Left forelimb (tissue), 1 donor: ENCODE results near the gene KCND3.

Experiments used
- DNase-seq: peaks from one replicate; pipeline ENCODE4 v3.0.0-alpha.2; 2018; ENCODE audit warnings: low spot score

The KCND3 gene

DNA sequence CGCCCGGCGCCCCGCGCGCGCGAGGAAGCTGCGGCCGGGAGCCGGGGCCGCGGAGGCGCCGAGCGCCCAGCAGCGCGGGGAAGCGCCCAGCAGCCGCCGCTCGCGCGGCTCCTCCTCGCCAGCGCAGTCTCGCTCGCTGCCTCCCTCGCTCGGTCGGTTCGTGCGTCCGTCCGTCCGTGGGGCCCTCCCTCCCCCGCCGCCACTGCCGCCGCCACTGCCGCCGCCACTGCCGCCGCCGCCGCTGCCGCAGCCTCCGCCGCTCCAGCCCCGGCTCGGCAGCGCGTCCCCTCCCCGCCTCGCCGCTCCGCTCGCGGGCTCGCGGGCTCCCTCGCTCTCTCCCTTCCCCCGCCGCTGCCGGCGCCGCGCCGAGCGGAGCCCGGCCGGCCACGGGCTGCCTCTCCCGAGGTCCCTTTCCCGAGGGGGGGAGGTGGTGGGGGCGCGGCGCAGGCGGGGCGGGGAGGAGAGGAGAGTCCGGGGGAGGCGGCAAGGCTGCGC is at the start of gene KCND3:
Gene KCND3, minus strand, starts transcription at position 138 of the 495 bp plus-strand sequence.
- no peak for DNase-seq

DNA sequence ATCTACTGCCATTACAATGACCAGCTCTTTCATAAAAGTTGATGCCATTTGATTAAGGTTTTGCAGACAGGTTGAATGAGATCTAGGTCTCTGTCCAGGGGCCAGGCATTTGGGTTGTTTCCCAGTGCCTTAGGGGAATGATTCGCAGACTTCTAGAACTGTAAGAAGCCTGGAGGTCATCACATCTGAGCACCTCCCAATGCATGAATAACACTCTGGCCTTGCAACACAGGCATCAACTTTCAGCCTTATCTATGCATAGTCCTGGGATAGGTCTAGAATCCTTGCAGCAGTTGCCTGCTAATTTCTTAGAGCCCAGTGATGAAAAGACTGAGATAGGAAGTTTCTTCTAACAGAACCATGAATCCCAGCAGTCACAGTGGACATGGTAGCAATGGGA is 44.8 kb upstream of the KCND3 start:
- no peak for DNase-seq

DNA sequence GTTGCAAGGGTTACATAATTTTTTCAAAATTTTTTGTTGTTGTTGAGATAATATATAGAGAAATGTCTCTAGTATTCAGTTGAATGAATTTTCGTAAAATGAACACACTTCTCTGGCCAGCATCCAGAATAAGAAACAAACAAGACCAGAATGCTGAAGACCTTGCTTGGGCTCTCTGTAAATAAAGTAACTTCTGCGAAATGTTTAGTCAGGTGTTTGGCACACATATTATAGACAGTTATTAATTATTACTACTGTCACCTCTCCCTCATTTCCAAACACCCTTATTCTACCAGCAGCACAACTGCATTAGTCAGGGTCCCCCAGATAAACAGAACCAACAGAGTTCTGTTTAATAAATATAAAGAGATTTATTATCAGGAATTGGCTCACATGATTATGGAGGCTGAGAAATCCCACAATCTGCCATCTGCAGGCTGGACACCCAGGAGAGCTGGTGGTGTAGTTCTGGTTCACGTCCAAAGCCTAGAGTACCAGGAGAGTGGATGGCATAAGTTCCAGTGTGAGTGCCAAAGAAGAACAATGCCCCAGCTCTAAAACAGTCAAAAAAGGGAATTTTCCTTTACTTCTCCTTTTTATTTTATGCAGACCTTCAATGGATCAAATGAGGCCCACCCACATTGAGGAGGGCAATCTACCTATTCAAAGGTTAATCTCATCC is 44.1 kb upstream of the KCND3 start:
- no peak for DNase-seq

DNA sequence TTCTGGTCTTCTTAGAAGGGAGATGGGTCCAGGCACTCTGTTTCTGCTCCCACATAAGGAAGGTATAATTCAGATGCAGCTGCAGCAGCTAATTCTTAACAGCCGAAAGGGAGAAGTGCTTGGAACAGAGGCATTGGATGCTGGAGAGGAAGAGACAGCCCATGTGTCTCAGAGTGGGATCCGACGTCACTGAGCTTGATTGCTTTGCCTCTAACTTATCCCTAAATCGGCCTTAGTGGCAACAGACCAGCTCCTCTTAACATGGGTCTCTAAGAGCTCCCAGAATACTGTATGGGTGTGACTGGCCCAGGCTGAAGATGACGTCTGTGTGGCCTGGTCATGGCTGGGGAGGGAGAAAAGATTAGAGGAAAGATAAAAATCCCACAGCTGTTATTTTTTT is 40.7 kb upstream of the KCND3 start:
- DNase-seq = no peak

DNA sequence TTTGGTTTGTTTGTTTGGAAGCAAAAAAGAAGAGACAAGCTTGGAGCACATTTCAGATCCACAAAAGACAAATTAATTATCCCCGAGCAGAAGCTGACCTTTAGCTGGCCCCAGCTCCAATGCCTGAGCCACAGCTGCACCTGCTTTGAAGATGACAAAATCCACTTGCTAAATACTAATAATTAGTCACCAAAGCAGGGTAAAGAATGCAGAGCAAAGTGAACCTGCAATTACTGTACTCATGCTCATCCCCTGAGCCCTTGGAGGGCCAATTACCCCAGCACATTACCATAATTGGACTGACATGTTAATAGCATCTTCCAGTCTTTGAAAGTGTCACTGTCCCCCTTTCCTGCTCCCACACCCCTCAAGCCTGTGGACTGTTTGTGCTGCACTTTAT is 38.2 kb upstream of the KCND3 start:
- peak; percentile 25 for DNase-seq

DNA sequence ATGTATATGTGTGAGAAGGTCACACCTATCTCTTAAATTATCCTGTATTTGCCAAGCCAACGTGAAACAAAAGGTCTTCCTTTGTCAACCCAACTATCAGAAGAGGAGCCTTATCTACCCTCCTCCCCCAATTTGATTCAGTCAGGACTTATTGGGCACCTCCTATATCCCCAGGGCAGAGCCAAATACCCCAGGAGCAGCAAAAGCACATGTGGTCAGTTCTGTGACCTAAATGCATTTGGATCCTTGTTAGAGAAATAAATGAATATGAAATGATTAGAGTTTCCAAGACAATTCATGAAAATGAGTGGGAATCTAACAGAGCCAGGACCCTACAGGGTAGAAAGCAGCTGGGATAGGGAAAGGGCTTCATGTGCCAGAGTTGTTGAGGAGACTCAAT is 37.0 kb upstream of the KCND3 start:
- DNase-seq = no peak

DNA sequence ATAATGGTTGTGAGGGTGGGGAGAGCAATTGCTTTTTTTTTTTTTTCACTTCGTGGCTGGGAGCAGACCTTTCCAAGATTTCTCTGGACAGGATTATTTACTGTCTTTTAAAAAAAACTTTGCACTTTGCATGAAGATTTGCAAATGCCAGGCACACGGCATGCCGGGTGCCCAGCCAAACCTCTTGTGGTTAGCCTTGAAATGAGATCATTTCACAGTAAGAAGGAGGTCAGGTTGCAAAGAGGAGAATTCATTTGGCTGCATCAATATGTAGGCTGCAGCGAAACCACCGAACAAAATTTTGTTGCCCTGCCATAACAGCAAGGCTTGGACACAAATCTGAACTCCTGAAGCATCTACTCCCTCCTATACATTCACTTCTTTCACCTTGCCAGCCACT is 36.5 kb upstream of the KCND3 start:
- no peak for DNase-seq

DNA sequence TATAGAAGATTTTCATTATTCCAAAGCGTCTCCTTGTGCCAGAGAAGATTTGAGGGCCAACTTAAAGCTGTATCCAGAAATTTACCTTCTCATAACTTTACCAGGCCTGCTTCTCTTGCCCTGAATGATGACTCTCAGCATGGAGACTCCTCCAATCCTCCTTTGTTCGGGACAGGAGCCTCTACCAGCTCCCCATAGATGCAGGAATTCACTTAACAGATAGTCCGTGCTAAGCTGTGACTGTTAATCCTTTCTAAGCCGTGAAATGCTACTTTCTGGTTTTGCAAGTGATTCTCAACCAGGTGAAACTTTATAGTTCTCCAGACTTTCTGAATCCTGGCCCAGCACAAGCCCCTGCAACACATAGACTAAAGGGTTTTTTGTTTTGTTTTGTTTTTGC is 31.8 kb upstream of the KCND3 start:
- no peak for DNase-seq

DNA sequence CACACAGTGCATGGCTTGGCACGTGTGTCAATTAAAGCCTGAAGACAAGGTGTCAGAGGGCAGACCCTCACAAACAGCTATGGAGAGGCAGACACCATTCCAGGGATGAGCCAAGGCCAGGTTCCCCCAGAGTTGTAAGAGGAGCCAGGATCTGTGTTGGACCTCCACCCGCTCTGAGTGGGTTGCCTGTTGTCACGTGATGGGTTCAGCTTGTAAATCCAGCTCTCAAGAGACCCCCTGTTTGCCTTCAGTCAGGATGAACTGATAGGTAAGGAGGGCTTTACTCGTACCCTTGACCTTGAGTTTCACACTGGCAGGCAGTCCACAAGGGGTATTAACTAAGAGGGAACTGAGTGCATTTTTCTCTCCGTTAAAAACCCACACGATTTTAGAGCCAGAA is 27.7 kb upstream of the KCND3 start:
- no peak for DNase-seq

DNA sequence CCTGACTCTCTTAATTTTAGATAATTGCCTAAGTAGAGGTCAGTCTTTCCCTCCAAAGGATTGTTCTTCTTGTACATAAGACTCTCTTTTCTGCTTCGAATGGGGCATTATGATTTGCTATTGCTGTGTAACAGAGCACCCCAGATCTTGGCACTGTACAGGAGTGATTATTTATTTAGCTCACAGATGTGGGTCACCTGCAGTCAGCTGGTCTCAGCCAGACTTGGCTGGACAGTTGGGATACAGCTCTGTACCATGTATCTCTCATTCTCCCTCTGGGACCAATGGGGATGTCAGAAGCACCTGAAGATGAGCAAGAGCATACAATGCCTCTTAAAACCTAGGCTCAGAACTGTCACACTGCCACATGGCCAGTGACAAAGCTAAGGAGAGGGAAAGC is 23.4 kb upstream of the KCND3 start:
- DNase-seq = no peak

DNA sequence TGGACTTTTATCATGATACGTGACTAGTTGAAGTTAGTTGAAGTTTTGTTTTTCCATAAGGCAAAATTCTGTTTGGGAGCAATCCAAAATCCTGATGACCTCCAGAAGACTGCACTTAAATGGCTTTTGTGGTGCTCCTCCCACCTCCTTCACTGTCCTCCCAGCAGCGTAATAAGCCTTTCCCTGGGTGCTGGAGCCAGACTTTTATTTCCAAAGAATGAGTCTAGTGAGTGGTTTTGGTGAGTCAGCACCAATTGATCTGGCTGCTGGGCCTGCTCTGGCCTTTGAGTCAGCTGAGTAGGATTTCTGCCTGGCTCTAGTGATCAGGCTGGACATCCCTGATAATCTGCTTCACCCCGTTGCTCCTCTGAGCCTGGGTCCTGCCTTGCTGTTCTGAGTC is 21.7 kb upstream of the KCND3 start:
- DNase-seq = no peak

DNA sequence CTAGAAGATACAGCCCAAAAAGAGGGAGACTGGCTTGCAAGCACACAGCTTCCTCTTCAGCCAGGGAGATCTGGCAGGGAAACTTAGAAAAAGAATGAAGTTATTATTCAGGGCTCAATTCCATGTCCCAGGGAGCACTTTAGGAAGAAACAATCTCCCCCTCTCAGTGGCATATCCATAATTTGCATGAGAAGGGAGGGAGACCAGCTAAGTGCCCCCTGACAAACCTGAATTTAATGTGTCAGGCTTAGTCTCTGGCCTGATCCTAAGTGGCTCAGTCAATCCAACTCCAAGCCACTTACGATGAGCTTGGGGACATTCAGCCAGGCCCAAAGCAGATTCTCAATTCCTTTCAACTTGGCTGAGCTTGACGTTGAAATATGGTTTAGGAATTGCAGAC is 17.7 kb upstream of the KCND3 start:
- no peak for DNase-seq

DNA sequence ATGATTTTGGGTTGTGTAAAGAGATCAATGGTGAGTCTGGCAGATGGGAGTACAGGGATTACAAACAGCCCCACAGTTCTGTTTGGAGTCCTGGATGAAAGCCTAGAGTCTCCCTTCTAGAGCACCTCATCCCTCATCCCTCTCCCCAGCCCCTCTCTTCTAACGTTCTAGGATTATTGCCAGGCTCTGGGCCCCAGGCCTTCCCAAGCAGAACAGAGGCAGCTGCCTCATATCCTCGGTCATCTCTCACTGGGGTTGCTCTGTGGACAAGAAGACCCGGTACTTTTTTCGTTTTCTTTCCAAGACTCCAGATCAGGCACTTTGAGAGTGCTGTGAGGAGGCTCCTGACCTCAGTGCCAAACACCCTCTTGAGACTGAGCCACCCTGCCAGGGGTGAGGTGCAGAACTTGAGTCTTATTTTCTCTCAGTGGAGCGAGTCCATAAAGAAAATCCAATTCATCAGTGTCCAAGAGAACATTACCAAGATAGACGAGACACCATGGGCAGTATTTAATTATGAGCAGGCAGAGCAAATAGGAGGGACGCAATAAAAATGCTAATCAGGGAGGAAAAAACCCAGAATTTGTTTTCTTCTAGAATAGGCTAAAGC is 17.1 kb upstream of the KCND3 start:
- no peak for DNase-seq

DNA sequence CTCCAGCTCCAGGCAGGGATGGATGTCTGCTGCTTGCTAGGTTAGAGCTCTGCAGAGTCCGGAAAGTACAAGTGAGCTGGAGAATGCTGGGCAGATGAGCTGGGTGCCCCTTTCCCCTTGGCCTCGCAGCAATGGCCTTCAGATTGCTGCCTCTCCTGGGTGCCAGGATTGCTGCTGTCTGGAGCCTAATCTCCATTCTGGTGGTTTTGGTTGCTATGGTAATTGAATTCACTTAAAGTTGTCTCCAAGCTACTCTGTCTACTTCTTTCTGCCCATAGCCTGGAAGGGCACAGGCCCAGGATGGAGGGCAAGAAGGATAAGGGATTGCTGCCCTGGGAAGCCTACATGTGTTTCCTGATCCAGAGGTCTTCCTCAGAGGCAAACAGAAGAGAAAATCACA is 14.6 kb upstream of the KCND3 start:
- DNase-seq = no peak

DNA sequence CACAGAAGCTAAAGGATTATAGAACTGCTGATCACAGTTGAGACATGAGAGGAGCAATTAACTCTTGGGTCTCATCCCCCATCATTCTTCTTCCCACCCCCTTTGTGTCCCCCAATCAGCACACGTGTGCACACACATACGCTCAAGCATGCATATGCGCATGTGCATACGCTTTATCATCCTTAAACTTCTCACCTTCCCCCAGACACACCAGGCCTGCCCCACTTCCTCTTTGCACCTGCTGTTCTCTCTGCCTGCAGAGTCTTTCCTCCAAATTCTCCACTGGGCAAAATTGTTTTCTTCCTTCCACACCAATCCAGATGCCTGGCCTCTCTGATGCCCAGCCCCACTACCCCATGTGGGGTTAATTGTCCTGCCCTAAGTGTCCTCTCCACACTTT is 13.0 kb upstream of the KCND3 start:
- no peak for DNase-seq

DNA sequence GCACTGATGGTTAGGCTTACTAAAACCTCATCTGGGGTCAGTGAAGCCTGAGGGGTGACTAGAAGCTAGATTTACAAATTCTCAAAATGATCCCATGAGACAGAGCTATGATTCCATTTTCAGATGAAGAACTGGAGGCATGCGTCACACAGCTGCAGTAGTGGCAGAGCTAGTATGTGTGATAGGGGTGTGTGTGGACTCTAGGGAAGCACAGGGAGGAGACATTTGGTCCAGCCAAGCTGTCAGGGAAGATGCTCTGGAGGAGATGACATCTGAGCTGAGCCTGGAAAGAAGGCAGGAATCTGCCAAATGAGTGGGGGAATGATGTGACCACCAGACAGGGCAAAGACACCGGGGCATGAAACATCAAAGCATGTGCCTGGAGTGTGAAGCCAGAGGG is 12.0 kb upstream of the KCND3 start:
- no peak for DNase-seq

DNA sequence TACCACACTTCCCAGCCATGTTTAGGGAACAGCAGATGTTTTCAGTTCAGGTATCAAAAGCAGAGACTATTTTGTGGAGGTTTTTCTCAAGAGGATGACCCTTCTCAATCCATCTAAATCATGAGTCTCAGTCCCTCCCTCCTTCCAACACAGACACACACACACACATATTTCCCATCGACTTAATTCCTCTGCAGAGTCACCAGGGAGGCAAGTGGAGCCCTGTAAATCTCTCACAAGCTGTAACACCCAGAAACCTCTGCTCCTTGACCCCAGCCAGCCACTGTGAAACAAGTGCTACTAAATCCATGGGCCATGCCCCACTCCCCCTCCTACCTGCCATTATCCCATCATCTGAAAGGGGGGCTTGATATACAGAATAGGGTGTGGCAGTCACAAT is 10.6 kb upstream of the KCND3 start:
- no peak for DNase-seq

DNA sequence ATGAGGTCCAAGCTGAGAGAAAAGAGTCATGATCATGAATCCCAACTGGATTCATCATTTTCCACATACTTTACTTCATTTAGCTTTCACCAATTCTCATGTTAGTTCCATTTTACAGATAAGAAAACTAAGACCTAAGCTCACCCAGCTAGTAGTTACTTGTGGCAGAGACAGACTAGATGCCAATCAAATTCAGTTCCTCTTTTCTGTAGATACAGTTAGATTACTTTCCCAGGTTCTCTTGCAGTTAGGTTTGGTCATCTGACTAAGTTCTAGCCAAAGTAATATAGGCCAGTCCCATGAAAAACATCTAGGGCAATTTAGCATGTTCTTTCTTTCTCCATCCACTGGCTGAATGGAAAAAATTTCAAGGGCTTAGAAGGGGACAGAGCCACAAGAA is 8.9 kb upstream of the KCND3 start:
- DNase-seq = no peak

DNA sequence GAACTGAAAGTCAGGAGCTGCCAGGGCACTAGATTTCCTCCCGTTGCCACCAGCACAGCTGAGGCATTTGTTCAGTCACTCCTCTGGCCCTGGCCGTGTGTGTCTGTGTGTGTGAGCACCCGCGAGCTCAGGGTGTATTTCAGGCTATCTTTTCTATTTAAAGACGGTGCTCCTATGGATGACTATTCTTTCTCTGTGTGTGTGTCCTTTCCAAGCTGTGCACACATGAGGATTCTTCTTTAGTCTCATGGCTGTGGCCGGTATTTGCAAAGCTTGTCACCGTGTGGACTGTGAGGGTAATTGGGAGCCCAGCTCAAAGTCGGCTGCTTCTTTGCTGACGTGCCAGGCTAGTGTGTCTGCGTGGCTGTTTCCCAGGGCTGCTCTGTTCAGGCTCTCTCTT is 3.0 kb upstream of the KCND3 start:
- DNase-seq = no peak

DNA sequence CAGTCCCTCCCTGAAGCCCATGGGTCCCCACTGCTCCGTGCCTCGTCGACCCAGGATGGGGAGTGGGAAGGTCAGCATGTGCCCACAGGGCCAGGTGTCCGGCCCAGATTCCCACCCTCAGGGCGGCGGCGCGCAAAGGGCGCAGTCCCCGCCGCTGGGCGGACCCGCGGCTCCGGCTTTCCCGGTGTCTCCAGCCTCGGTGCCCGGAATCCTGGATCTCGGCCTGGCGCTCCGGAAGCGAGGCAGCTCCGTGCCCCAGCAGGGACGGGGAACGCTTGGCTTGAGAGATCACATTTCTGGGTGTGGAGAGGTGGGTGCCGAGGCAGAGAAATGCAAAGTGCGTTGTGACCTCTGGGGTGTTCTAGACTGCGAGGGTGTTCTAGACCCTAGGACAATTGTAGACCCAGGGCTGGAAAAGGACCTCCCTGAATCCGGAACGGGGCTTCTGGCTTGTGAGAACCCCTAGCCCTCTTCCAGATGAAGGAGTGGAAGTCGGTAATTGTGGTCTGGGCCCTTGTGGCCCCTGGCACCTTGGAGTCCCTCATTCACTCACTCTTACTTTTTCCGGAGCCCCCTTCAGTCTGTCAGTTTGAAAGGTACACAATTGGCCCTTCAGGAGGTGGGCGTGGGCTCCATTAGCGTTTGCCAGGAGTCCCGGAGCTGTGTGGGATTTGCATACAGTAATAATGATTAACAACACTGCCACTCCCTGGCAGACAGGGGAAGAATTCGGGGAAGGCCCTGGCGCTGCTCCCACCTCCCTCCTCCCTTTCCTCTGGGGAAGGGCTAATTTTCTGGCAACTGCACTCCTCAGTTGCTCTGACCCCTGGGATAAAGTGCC is 1.6 kb upstream of the KCND3 start:
- no peak for DNase-seq

DNA sequence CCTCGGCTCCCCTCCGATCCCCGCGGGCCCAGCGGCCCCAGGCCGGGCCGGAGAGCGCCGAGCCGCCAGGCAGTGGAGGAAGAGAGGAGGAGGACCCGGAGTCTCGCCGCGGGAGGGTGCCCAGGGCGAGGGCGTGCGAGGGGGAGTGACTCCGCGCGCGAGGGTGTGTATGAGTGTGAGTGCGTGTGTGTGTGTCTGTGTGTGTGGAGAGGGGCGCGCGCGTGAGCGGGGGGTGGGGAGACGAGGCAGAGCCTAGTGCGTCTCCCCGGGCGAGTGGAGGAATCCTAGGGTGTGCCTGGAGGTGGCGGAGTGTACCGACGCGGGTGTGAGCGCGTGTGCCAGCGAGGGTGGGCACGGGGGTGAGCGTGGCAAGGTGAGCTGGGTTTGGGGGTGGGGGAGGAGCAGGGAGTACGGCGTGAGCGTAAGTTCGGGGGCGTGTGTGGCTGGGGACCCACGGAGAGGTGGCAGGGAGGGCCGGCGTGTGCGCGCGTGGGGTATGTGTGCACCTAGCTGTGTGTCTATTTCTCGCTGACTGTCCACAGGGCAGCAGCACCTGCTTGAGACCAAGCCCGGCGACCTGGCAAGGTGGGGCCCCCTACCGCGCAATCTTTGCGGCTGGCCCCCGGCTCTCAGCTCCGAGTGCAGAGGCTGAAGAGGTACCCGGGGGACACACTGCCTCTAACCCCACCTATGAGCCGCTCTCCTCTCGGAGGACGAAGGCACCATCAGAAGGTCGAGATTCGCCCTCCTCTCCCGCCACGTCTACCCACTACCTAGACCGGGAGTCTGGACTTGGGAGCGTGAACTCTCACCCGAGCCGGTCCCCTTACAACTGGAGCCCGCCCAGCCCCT is 784 bp upstream of the KCND3 start:
- DNase-seq = no peak

DNA sequence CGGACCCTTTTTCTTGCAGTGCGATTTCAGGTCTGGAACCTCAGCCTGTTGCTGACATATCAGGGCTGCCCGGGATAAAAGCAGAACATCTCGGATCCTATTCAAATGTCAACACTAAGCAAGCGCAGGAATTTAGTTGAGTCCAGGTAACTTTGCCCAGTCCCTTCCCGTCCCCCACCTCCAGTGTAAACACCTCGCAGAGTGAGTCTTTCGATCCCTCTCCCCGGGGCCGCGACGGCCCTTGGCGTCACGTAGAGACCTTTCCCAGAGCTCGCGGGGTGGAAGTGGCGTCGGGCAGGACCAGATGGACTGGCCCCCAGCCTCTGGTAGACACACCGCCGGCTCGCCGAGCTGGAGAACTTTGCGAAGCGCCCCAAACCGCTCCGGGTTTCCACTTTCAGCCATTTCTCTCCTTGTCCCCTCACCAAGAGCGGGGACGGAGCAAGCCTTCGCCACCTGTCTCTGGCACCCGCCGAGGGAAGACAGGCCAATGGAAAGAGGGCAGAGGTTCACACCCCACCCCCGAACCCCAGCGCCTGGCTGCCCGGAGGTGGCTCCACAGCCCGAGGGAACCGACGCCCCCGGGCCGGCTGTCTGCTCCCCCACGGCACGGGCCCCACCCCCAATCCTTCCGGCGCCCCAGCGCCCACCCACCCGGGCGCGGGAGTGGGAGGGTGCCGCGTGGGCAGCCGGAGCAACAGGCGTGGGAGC is 570 bp downstream of the KCND3 start:
- no peak for DNase-seq
